NCI-H82 treated with DMSO at 0.1 percent for 48 hours (cell line): ENCODE data around the gene SLC12A3.

Experiments
- DNase-seq: peaks from one replicate; lab custom pipeline; 2025; ENCODE audit not compliant: unreplicated experiment; lab: John Stamatoyannopoulos, UW

Gene SLC12A3

DNA sequence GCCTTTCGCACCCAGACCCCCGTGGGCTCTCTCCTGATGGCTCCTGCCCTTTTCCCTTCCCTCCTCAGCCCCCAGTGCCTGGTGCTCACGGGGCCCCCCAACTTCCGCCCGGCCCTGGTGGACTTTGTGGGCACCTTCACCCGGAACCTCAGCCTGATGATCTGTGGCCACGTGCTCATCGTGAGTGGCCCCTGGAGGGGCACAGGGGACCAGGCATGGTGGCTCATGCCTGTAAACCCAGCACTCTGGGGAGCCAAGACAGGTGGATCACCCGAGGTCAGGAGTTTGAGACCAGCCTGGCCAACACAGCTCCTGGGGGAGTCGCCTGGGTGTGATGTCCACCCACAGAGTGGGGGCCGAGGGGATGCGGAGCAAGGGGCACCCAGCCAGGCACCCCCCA, 21.3 kb downstream of the SLC12A3 start:
- no peak for DNase-seq

DNA sequence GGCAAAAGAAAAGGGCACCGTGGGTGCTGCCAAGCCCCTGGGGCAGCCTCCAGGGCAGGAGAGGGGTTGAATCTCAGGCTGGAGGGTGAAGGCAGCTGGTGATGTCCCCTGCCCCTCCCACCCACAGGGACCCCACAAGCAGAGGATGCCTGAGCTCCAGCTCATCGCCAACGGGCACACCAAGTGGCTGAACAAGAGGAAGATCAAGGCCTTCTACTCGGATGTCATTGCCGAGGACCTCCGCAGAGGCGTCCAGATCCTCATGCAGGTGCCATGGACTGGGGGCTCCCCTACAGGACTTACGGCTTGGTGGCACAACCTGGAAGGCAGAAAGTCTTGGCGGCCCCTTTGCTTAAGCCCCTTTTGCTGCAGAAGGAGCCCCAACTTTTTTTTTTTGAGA, 21.8 kb downstream of the SLC12A3 start:
- no peak for DNase-seq

DNA sequence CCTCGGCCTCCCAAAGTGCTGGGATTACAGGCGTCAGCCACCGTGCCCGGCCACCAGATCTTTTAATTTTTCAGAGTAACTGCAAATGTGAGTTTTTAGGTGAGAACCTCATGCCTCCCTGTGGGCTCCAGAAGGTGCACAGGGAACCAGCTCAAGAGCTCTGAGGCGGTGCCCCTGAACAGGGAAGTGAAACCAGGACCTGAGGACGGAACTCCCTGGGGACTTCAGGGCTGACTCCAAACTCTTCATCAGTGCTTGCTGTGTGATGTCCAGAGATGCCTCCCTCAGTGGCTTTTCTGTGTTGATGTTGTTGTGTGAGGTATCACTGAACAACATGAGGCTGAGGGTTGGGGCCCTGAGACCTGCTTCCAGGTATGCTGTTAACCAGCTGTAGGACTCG, 23.8 kb downstream of the SLC12A3 start:
- no peak for DNase-seq

DNA sequence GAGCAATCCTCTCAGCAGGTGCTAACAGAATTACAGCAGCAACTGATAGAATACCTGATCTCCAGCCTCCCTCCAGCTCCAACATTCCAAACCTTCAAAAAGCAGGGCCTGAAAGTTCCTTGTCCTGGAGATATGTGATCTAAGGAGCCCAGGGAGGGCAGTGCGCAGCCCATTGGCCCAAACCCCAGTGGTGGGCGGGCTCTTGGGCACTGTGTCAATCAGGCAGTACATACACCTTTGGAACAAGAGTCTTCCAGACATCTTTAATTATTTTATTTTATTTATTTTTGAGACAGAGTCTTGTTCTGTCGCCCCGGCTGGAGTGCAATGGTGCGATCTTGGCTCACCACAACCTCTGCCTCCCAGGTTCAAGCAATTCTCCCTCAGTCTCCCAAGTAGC, 24.2 kb downstream of the SLC12A3 start:
- DNase-seq = no peak

DNA sequence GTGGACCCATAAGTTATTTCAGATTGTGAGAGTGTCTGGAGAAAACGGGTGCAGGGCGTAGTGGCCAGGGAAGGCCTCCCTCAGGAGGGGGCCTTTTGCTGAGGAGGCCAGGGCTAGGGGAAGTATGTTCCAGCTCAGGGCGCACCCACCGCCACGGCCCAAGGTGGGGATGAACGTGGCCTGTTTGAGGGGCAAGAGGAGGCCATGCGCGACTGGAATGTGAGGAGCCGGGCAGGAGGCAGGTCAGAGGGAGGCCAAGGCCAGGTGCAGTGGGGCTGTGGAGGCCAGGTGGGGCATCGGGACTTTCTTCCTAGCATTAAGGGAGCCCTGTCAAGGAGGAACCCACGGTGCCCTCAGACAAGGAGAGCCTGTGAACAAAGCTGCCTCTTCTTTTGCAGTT, 26.7 kb downstream of the SLC12A3 start:
- no peak for DNase-seq

DNA sequence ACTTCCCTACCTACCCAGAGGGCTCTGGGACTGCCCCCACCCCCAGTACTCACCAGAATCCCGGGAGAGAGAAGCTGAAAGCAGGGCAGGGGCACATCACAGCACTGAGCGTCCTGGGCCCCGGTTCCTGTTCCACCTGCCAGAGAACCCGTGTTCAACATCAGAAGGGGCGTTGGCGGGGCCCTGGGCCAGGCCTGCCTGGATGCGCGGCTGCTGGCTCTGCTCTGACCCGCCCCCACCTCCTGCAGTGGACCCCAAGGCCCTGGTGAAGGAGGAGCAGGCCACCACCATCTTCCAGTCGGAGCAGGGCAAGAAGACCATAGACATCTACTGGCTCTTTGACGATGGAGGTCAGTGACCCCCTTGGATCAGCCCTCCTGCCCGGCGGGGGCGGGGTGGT, 27.7 kb downstream of the SLC12A3 start:
- DNase-seq = no peak

DNA sequence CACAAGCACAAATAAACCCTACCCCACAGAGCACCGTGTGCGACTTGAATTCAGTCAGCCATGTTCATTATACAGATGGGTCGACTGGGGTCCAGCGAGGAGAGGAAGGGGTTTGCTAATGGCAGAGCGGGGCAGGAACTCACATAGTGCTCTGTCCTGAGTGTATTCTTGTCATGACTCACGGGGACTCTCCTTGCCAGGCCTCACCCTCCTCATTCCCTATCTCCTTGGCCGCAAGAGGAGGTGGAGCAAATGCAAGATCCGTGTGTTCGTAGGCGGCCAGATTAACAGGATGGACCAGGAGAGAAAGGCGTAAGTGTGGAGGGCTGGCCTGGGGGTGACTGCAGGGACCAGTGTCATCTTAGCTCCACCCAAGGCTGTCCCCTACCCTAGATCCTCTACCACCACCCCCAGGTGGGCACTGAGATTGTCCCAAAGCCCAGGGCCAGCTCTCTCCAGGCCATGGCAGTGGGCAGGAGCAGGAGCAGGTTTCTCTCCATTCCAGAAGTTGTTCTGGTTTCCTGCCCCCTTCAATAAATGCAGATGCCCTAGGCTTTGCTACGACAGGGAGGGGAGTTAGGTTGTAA, 29.4 kb downstream of the SLC12A3 start:
- no peak for DNase-seq

DNA sequence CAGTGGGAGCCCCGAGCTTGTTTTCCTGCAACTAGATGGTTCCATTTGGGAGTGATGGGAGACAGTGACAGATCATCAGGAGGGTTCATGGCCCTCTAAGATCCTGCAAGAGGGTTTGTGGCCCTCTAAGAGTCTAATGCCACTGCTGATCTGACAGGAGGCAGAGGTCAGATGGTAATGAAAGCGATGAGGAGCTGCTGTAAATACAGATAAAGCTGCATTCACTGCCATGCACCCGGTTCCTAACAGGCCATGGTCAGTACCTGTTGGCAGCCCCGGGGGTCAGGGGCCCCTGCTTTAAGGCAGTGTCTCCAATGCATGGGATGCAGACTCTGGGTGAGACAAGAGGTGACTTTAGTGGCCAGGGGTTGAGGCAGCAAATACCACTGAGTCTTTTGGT, 30.8 kb downstream of the SLC12A3 start:
- no peak for DNase-seq

DNA sequence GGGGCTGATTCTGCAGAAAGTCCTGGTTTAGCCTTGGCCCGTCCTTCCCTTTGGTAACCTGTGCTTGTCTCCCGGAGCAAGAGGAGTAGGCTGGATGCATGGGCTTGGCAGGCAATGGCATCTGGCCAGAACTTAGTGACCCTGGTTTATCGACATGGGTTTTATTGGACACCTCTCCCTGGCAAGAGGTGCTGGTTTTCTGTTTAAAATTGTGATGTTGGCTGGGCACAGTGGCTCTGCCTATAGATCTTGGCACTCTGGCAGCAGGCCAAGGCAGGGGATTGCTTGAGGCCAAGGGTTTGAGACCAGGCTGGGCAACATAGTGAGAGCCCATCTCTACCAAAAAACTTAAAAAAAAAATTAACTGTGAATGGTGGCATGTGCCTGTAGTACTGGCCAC, 31.2 kb downstream of the SLC12A3 start:
- DNase-seq = no peak

DNA sequence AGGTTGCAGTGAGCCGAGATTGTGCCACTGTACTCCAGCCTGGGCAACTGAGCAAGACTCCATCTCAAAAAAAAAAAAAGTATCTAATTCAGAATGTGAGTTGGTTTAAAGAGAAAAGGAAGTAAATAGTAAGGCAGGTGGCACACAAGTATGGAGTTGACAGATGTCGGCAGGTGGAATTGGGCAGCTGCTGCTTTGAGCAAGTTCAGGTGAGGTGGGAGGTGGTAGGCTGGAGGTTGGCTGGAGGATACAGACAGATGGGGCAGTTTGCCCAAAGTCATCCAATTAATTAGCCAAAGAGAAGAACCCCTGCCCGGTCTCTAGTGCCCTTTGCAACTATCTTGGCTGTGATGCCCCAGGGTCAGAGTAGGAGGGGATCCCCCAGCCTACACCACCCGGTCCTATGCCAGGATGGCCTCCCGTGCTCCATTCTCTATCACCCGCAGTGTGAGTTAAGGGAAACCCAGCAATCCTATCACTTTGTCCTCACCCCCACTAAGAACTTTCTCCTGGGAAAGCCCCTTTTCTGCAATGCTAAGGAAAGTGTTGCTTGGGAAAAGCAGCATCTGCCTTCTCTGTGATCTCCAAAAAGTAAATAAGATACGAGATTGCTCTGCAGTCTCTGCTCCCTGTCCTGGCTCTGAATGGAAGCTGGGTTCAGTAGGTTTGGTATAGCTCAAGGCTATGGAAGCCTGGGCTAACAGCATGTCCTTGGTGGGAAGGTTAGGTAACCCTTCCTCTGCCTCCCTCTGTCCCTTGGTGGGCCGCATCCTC, 32.2 kb downstream of the SLC12A3 start:
- no peak for DNase-seq

DNA sequence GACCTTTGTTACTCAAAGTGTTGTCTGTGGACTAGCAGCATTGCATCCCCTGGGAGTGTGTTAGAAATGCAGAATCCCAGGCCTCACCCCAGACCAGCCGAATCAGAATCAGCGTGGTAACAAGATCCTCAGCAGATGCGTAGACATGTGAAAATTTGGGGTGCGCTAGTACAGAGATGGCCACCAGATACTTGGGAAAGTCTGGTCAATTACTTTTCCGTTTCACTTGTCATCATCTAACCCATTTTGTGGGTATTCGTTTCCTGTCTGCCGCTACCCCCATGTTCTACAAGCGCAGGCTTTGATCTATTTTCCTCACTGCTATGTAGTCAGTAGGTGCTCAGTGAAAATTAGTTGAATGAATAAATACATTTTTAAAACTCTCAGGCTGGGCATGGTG, 33.8 kb downstream of the SLC12A3 start:
- no peak for DNase-seq

DNA sequence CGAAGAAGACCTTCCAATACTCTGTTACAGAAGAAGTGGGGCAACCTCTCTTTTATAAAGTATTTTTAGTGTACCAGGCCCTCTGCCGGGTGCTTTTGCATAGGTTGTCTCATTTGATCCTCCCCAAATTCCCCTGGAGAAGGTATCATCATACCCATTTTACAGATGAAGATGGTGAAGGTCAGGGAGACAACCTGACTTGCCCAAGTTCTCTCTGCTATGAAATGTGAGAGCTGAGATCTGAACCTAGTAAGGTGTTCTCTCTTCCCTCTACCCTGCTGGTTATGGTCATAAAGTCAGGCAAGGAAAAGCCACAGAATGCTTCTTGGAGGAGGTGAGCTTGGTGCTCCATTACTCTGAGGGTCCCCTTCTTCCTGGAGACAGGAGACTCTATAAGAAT, 38.9 kb downstream of the SLC12A3 start:
- no peak for DNase-seq

DNA sequence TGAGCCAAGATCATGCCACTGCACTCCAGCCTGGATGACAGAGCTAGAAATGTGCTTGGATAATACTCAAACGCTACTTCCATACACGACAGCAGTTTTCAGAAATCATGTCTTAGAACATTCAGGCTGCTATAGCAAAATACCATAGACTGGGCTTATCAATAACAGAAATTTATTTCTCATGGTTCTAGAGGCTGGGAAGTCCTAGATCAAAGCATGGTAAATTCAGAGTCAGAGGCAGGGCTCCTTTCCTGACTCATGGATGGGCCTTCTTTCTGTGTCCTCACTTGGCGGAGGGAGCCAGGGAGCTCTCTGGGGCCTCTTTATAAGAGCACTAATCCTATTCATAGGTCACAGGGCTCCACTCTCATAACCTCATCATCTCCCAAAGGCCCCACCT, 42.4 kb downstream of the SLC12A3 start:
- no peak for DNase-seq

DNA sequence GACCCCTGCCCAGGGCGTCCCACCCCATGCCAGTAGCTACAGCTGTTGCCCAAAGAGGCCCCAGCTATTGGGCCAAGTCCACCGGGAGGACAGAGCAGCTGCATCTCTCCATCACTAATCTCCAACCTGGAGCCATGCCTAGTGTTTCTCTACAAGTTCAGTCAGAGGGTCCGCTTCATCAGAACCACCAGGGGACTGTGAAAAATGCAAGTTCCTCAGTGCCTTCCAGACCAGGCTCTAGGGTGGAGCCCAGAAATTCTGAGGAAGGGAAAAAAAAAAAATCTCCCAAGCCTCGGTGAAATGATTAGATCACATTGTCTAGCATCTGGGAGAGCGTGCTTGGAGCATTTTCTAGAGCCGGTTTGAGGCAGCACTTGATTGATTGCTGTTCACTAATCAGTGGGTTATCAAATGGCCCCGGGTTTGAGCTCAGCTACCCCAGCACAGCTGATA, 44.5 kb downstream of the SLC12A3 start:
- no peak for DNase-seq

DNA sequence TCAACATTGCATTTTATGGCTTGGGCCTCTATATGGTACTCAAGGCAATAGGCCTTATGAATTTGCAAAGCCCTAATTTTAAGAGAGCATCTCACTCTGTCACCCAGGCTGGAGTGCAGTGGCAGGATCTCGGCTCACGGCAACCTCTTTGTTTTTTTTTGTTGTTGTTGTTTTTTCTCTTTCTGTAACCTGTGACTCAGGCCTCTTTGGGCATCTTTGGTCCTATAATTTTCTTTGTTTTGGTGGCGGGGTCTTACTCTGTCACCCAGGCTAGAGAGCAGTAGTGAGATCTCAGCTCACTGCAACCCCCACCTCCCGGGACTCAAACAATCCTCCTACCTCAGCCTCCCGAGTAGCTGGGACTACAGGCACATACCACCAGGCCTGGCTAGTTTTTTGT, 45.1 kb downstream of the SLC12A3 start:
- DNase-seq = no peak

DNA sequence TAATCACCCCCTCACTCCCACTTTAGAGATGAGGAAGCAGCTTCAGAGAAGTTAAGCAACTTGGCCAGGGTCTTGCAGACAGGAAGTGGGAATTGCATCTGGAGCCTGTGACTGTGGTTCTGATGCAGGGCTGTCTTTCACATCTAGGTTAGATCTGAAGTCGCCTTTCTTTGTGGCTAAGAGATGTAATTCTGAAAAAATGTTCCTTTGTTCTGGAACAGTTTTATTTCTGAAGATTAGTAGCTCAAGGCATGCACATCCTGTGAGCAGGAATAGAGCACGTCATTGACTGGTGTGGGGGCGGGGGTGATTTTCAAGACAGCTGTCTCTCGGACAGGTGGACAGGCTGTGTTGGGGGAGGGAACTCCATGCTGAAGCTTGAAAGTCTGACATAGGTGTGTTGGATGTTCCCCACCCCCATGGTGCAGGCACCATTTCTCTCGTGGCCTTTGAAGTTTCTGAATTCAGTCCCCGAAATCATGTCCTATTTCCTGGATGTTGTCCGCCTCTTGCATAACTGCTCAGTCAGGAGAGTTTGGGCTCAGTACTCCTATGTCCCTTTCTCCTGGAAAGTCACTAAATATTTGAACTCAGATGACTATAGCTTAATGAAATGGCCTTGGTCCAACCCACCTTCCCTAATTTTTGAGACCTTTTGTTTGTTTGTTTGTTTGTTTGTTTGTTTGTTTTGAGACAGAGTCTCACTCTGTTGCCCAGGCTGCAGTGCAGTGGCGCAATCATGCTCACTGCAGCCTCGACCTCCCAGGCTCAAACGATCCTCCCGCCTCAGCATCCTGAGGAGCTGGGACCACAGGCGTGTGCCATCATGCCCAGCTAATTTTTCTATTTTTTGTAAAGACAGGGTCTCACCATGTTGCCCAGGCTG, 45.9 kb downstream of the SLC12A3 start:
- DNase-seq = no peak

DNA sequence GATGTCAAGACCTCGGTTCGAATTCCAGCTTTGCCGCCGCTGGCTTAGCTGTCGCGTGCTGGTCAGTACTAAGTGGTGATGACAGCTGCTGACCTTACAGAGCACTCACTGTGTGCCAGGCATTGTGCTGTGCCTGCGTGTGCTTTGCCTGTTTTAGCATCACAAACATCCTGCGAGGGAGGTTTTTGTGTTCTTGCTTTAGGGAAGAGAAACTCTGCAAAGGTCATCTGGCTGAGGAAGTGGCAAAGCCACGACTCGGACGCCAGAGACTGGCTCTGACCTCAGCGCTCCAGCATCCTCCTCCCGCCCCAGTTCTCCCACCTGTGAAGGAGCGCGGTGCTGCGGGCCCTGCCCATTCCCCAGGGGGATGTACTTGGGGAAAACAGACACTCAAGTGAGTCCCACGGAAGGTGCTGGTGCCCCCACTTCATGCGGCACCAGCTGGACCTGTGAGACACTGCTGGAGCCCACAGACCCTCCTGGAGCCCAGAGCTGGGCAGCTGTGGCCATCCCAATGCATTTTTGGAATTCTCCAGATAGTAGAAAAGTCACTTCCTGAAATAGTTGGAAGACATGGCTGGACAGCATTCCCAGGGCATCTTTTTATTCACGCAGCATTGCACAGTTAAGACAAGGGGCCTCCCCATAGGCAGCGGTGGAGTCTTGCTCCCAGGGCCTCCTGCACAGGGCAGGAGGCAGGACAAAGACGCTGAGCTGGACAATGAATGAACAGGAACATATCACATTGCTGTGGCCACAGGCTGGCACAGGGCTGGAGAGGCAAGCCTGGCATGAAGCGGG, 47.0 kb downstream of the SLC12A3 start:
- DNase-seq = no peak

DNA sequence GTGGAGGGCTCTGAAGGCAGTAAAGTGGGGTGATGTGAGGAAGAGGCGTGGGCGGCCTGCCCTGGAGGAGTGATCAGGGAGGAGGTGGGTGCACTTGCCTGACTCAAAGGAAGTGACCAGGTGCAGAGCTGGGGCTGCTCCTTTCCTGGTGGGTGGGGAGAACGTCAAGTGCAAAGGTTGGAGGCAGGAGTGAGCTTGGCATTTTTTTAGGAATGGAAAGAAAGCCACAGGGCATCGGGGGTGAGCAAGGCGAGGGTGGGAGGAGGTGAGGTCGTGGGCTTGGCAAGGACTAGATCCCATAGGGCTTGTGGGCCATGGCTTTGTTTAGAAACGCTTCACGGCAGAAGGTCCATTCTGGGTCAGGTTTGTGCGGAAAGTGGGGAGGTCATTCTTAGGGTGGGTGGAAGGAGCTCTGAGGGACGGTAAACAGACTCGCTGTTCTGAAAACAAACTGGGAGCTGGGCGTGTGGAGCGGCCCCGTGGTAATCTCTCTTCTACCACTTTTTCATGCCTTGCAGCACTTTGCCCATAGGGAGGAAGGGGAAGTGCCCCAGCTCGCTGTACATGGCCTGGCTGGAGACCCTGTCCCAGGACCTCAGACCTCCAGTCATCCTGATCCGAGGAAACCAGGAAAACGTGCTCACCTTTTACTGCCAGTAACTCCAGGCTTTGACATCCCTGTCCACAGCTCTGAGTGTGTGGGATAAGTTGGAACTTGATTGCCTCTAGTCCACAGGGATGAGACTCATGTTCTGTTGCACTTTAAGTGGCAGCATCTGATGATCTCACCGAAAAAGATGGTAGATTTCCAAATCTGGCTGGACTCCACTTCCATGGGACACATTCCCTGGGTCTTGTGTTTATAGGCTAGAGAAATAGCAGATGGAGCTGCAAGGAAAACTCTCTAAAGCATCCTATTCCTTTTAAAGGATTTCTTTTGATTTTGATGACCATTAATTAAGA, 48.0 kb downstream of the SLC12A3 start:
- no peak for DNase-seq

DNA sequence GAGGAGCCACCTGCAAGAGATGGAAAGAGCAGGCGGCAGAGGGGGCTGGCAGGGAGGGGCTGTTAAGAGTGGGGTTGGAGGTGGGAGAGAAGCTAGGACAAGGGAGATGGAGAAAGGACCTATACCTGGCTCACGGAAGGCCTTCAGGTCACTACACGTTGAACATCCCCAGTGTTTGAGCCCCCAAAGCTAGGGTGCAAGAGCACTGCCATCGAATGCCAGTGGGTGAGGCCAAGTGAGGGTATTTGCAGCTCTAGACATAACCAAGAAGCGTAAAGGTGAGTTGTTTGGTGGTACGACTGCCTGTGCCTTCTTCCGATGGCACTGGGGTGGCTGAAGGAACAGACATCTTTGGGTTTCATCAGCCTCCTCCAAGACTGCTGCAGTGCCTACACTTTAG, 49.9 kb downstream of the SLC12A3 start:
- DNase-seq = no peak
